IPS-20b (cell line): ENCODE results near the gene MORF4L2.
"Not testable (repeated sequence)": the region's sequence is repeated elsewhere in the genome, so short reads cannot be mapped to it uniquely, and the experiment has no call there.

Source experiments
- H3K27ac ChIP-seq: one replicate; pipeline ENCODE4 v1.5.1; 2013; ENCODE audit warnings: low read length
- H3K27me3 ChIP-seq: 2 replicates; pipeline ENCODE4 v1.6.1; 2013; ENCODE audit warnings: mild to moderate bottlenecking, low read length, inconsistent platforms; ENCODE audit not compliant: insufficient read depth
- H3K36me3 ChIP-seq: 2 replicates; pipeline ENCODE4 v1.6.1; 2013; ENCODE audit warnings: low read depth, mild to moderate bottlenecking, inconsistent platforms, low read length, moderate library complexity; ENCODE audit not compliant: insufficient read depth
- H3K4me1 ChIP-seq: 2 replicates; pipeline ENCODE4 v1.6.1; 2013; ENCODE audit warnings: mild to moderate bottlenecking, control low read depth, inconsistent platforms, low read length, moderate library complexity; ENCODE audit not compliant: insufficient read depth
- H3K4me3 ChIP-seq: 2 replicates; pipeline ENCODE4 v1.5.1; 2013; ENCODE audit warnings: mild to moderate bottlenecking, low read length, inconsistent platforms
- H3K9ac ChIP-seq: 2 replicates; pipeline ENCODE4 v1.6.1; 2013; ENCODE audit warnings: low read depth, mild to moderate bottlenecking, inconsistent platforms, low read length, moderate library complexity
- H3K9me3 ChIP-seq: 2 replicates; pipeline ENCODE4 v1.6.1; 2013; ENCODE audit warnings: mild to moderate bottlenecking, low read depth, low read length, inconsistent platforms; ENCODE audit not compliant: insufficient read depth

The MORF4L2 gene

DNA sequence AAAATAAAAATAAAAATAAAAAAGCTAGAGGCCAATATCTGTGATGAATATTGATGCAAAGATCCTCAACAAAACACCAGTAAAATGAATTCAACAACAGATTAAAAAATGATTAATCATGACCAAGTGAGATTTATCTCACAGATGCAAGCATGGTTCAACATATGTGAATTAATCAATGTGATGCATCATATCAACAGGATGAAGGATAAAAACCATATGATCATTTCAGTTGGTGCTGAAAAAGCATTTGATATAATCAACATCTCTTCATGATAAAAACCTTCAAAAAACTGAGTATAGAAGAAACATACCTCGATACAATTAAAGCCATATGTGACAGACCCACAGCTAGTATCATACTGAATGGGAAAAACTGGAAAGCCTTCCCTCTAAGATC, 38.9 kb downstream of the MORF4L2 start:
- Histone ChIP-seq H3K27me3 (no peaks in the 10 kb centered on the region), H3K4me3 (no peak overlapping the region), H3K36me3 (no peaks in the 10 kb centered on the region), H3K4me1 (no peaks in the 10 kb centered on the region), H3K27ac (no peak overlapping the region), H3K9me3 (no peaks in the 10 kb centered on the region), H3K9ac (no peak overlapping the region)

- H3K36me3 ChIP-seq, result no peaks in the 10 kb centered on the region
- H3K27me3 ChIP-seq, result no peaks in the 10 kb centered on the region
- no peak overlapping the region for H3K4me3 ChIP-seq
- no peak overlapping the region for H3K27ac ChIP-seq
- no peaks in the 10 kb centered on the region for H3K4me1 ChIP-seq
- H3K9me3 ChIP-seq, result no peaks in the 10 kb centered on the region
- H3K9ac ChIP-seq, result no peak overlapping the region
These were observed 42.4 kb downstream of the MORF4L2 start for GRCh38 chrX:103644125-103644524.

- no peaks in the 10 kb centered on the region for H3K27me3 ChIP-seq
- no peak overlapping the region for H3K9ac ChIP-seq
- H3K9me3 ChIP-seq, result no peaks in the 10 kb centered on the region
- H3K4me1 ChIP-seq, result no peaks in the 10 kb centered on the region
- no peak overlapping the region for H3K4me3 ChIP-seq
- no peak overlapping the region for H3K27ac ChIP-seq
- no peaks in the 10 kb centered on the region for H3K36me3 ChIP-seq
These were observed 45.9 kb downstream of the MORF4L2 start for GRCh38 chrX:103640401-103641155.

DNA sequence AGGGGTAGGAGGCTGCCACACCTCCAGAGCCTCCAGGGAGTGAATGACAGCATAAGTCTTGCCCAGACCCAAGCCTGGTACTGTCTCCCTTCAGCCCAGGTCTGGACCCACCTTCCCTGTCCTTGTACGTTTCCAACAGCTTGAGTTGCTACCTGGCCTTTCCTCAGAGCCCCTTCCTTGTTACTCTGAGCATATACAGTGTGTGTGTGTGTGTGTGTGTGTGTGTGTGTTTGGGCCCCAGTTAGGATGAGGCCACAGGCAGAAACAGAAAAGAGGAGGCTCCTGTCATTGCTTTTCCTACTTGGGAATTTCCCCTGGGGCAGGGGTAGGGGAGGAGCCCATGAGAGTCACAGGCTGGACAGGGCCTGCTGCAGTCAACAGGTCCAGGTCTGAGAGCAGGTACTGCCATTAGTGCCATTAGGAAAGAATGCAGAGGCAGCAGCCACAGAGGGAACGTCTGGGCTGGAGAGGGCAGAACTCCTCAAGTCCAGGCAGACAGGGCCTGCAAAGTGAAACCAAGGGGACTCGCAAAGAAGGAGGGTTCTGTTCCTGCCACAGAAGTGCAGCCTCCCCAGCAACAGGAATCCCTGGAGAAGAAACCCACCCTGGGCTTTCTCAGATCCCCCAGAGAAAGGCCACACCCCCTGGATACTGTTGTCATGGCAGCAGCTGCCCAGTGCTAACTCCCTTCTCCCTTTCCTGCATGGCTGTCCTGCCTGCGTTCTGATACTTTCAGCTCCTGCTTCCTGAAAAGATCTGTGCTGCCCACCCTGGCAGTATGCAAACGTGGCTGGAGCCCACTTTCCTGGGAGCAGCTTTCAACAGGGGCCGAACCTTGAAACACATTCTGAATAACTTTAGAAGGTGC, 47.8 kb downstream of the MORF4L2 start:
- not testable (repeated sequence) for H3K9ac ChIP-seq, H3K4me3 ChIP-seq, H3K27ac ChIP-seq, H3K27me3 ChIP-seq, H3K4me1 ChIP-seq, H3K9me3 ChIP-seq, H3K36me3 ChIP-seq

DNA sequence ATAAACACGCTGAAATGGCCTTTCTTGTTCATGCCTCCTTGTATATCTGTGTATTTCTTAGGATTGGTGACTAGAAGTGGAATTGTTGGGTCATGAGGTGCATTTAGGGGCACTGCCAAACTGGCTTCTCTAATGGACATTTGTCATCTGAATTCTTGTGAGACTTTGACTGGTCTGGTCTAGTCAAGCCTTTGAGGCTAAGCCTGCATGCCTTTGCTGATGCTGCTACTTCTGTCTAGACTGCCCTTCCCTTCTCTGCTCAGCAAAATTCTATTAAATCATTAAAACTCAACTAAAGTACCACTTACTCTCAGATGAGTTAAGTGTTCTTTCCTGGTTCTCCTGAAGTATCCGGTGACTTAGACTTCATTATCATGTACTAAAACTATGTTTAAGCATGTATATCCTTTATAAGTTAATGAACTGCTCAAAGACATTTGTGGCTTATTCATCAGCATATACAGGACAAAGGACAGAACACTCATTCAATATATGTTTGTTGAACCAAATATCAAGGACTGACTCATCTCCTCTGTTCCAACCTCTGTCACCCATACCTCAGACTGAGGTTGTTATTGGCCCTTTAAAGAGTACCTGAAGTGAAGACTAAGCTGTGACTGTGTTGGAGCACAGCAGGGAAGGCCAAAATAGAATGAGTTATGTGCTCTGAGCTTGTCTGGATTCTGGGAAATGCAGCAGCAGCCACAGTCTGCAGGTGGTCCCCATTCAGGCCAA, 48.7 kb downstream of the MORF4L2 start:
- no peak overlapping the region for H3K4me3 ChIP-seq
- no peaks in the 10 kb centered on the region for H3K36me3 ChIP-seq
- H3K9me3 ChIP-seq, result no peaks in the 10 kb centered on the region
- H3K9ac ChIP-seq, result no peak overlapping the region
- no peaks in the 10 kb centered on the region for H3K4me1 ChIP-seq
- H3K27ac ChIP-seq, result no peak overlapping the region
- no peaks in the 10 kb centered on the region for H3K27me3 ChIP-seq

GRCh38 chrX:103635436-103635835, 51.1 kb downstream of the MORF4L2 start:
- Histone ChIP-seq H3K9ac (no peak overlapping the region), H3K27me3 (no peaks in the 10 kb centered on the region), H3K27ac (no peak overlapping the region), H3K4me3 (no peak overlapping the region), H3K9me3 (no peaks in the 10 kb centered on the region), H3K36me3 (no peaks in the 10 kb centered on the region), H3K4me1 (no peaks in the 10 kb centered on the region)

GRCh38 chrX:103631145-103631544, 55.4 kb downstream of the MORF4L2 start:
- Histone ChIP-seq H3K27ac (no peak overlapping the region), H3K36me3 (no peaks in the 10 kb centered on the region), H3K9me3 (no peaks in the 10 kb centered on the region), H3K9ac (no peak overlapping the region), H3K4me3 (no peak overlapping the region), H3K27me3 (no peaks in the 10 kb centered on the region), H3K4me1 (no peaks in the 10 kb centered on the region)

GRCh38 chrX:103630171-103630511, 56.4 kb downstream of the MORF4L2 start:
- no peak overlapping the region for H3K27ac ChIP-seq
- H3K36me3 ChIP-seq, result no peaks in the 10 kb centered on the region
- no peaks in the 10 kb centered on the region for H3K9me3 ChIP-seq
- H3K9ac ChIP-seq, result peak overlapping the region; percentile 83; the same call in 1 of the 2 replicates
- peak overlapping the region; percentile 88 for H3K4me3 ChIP-seq
- H3K27me3 ChIP-seq, result no peaks in the 10 kb centered on the region
- H3K4me1 ChIP-seq, result no peaks in the 10 kb centered on the region

DNA sequence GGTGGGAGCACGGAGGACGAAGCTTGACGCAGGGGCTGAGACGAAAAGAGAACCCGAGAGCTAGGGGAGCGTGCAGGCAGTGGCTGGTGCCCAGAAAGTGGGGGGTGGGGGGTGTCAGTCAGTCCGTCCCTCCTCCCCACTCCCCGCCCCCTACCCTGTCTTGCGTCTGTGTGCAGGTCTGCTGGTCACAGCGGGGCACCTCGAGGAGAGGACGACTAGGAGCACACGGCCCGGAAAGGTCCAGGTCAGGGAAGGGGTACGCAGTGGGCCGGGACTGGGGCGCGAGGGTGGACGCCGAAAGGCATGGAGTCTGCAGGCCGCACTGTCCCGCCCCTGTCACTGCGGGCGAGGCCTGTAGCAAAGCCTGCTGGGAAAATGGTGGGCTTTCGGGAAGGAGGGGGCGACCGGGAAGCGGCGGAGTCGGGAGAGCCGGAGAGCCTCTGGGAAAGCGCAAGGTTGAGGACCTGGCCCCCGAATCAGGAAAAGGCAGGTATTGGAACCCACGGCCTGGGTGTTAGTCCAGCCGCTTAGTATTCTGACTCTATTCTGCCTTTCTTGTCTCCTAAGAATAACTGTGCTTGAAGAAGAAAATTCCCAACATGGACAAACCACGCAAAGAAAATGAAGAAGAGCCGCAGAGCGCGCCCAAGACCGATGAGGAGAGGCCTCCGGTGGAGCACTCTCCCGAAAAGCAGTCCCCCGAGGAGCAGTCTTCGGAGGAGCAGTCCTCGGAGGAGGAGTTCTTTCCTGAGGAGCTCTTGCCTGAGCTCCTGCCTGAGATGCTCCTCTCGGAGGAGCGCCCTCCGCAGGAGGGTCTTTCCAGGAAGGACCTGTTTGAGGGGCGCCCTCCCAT, 57.0 kb downstream of the MORF4L2 start:
- peak overlapping the region; percentile 88 for H3K4me3 ChIP-seq
- H3K27me3 ChIP-seq, result no peaks in the 10 kb centered on the region
- H3K27ac ChIP-seq, result no peak overlapping the region
- H3K36me3 ChIP-seq, result no peaks in the 10 kb centered on the region
- no peaks in the 10 kb centered on the region for H3K9me3 ChIP-seq
- peak overlapping the region; percentile 83; the same call in 1 of the 2 replicates for H3K9ac ChIP-seq
- H3K4me1 ChIP-seq, result no peaks in the 10 kb centered on the region

GRCh38 chrX:103628386-103629317, 57.8 kb downstream of the MORF4L2 start, which contains the start of gene TCEAL1:
Gene TCEAL1 (plus strand): TSS chrX:103628975. CDS start chrX:103629917, 942 bp downstream.
- no peak within 1 kb of the TSS for H3K27ac ChIP-seq
- no peaks in the 10 kb centered on the region for H3K36me3 ChIP-seq
- no peaks in the 10 kb centered on the region for H3K9me3 ChIP-seq
- no peaks in the 10 kb centered on the region for H3K4me1 ChIP-seq
- H3K27me3 ChIP-seq, result no peaks in the 10 kb centered on the region
- H3K9ac ChIP-seq, result peak within 1 kb of the TSS; percentile 83; the same call in 1 of the 2 replicates
- peak within 1 kb of the TSS; percentile 88 for H3K4me3 ChIP-seq
